Brain microvascular endothelial cell (primary cell): ENCODE measurements around the gene ZNF543.
A peak's percentile ranks its signal among the peaks of the same experiment; 100 is the strongest.

ENCODE experiments used
- DNase-seq: peaks from one replicate; pipeline ENCODE4 v3.0.0-alpha.2; 2020
- H3K27ac ChIP-seq: fragments of 250-450 bp; sonication (Bioruptor Pico); 2 replicates; pipeline ENCODE4 v1.5.1; 2020; ENCODE audit warnings: mild to moderate bottlenecking, moderate library complexity
- H3K27me3 ChIP-seq: fragments of 250-450 bp; sonication (Bioruptor Pico); replicated peaks from 2 replicates; pipeline ENCODE4 v1.5.1; 2020; ENCODE audit warnings: mild to moderate bottlenecking
- H3K36me3 ChIP-seq: fragments of 250-450 bp; sonication (Bioruptor Pico); replicated peaks from 2 replicates; pipeline ENCODE4 v1.5.1; 2020; ENCODE audit warnings: mild to moderate bottlenecking
- H3K4me3 ChIP-seq: 2 replicates; pipeline ENCODE4 v1.5.1; 2011; ENCODE audit warnings: low read depth, mild to moderate bottlenecking, control low read depth, low read length, moderate library complexity
- CTCF ChIP-seq: IDR thresholded peaks from 2 replicates; pipeline ENCODE4 v1.5.1; 2011; ENCODE audit warnings: low read depth, mild to moderate bottlenecking, moderate library complexity, low read length, control low read depth, inconsistent platforms; ENCODE audit errors: missing control alignments
- in situ Hi-C: cut with HindIII; loops from 2 replicates; pipeline ENCODE4 v1.10.0; 2017; ENCODE audit warnings: low sequenced_read_pairs, low pct_ligation_motif_present

Gene ZNF543

GRCh38 chr19:57292547-57292946 is 27.7 kb upstream of the ZNF543 start:
- H3K36me3 ChIP-seq: peaks cover 68% of the 10 kb centered on the region

GRCh38 chr19:57293719-57294118 is 26.6 kb upstream of the ZNF543 start:
- peaks cover 57% of the 10 kb centered on the region for H3K36me3 ChIP-seq
- in situ Hi-C loops: no loop called here
- no peak for TF ChIP-seq CTCF

More at GRCh38 chr19:57292547-57292946, 27.7 kb upstream of the ZNF543 start:
- in situ Hi-C loops: no loop called here
- no peak for TF ChIP-seq CTCF
- Histone ChIP-seq H3K27ac (no peak overlapping the region), H3K27me3 (no peaks in the 10 kb centered on the region), H3K4me3 (no peak overlapping the region)
- DNase-seq: no peak

GRCh38 chr19:57302020-57302465 is 18.2 kb upstream of the ZNF543 start:
- DNase-seq: peak; percentile 93
- in situ Hi-C loops: no loop called here
- H3K27me3 ChIP-seq: no peaks in the 10 kb centered on the region
- H3K36me3 ChIP-seq: peaks cover 10% of the 10 kb centered on the region
- H3K4me3 ChIP-seq: no peak overlapping the region
- no peak overlapping the region for H3K27ac ChIP-seq
- TF ChIP-seq CTCF: no peak

More at GRCh38 chr19:57293719-57294118, 26.6 kb upstream of the ZNF543 start:
- no peak overlapping the region for H3K27ac ChIP-seq
- no peak overlapping the region for H3K4me3 ChIP-seq
- H3K27me3 ChIP-seq: no peaks in the 10 kb centered on the region
- no peak for DNase-seq

- Histone ChIP-seq H3K27ac (no peak overlapping the region), H3K27me3 (no peaks in the 10 kb centered on the region), H3K36me3 (peaks cover 10% of the 10 kb centered on the region), H3K4me3 (no peak overlapping the region)
- DNase-seq: no peak
- in situ Hi-C loops: no loop called here
- TF ChIP-seq CTCF: no peak
These were observed 17.4 kb upstream of the ZNF543 start for GRCh38 chr19:57302727-57303401.

GRCh38 chr19:57305056-57305455 is 15.2 kb upstream of the ZNF543 start:
- peaks cover 10% of the 10 kb centered on the region for H3K36me3 ChIP-seq
- DNase-seq: no peak
- no peak for TF ChIP-seq CTCF
- no peaks in the 10 kb centered on the region for H3K27me3 ChIP-seq
- in situ Hi-C loops: no loop called here
- no peak overlapping the region for H3K4me3 ChIP-seq
- no peak overlapping the region for H3K27ac ChIP-seq

GRCh38 chr19:57308514-57308913 is 11.8 kb upstream of the ZNF543 start:
- peaks cover 4% of the 10 kb centered on the region for H3K36me3 ChIP-seq
- no peak for TF ChIP-seq CTCF
- H3K27ac ChIP-seq: no peak overlapping the region
- in situ Hi-C loops: no loop called here
- DNase-seq: no peak
- H3K27me3 ChIP-seq: no peaks in the 10 kb centered on the region
- no peak overlapping the region for H3K4me3 ChIP-seq
